K562 (cell line): Measurements from ENCODE around the gene TMPRSS11B. TPM values are rescaled to one million over a fixed set of nuclear protein-coding genes. Genes with fewer than 3 reads are reported as not detected.

Experiments used
- ATAC-seq: fragments of 200-7000 bp; cut with Tn5 transposase; 3 replicates; pipeline ENCODE4 v1.9.1; 2020; ENCODE audit warnings: moderate library complexity
- BruUV-seq: library from RNA; stranded (reverse); fragments of 400-500 nt; replicated peaks from 2 replicates; lab custom pipeline; 2021; lab: Mats Ljungman, UMichigan
- CTCF ChIA-PET: fragments of 300-600 bp; formaldehyde crosslinking; extraction: SDS; loops from one replicate; lab custom pipeline; 2021; ENCODE audit warnings: low intra/inter-chr PET ratio; lab: Yijun Ruan, JAX
- POLR2A ChIA-PET: fragments of 300-600, 350-650 bp; sonication (Branson Sonifier 250); formaldehyde crosslinking; extraction: SDS; loops from one replicate; lab custom pipeline; 2021; ENCODE audit warnings: antibody characterized with exemption, inconsistent platforms; lab: Yijun Ruan, JAX
- DNase-seq, 4 experiments: peaks; one replicate each; pipeline versions ENCODE4 v3.0.0 to v3.0.0-alpha.2; 2011 to 2018; ENCODE audit warnings: low spot score in 3 of 4, mixed read lengths in 3 of 4; ENCODE audit errors: extremely low read depth in 1 of 4
- FAIRE-seq: peaks from 2 replicates; lab custom pipeline; 2011; peaks lifted over from hg19 to GRCh38; lab: Jason Lieb, UNC
- H2AFZ ChIP-seq: 2 replicates; pipeline ENCODE4 v1.6.0; 2011; ENCODE audit warnings: low read depth, low read length, control low read depth, inconsistent platforms
- H3K27ac ChIP-seq: fragments of 200-600 bp; 3 replicates; pipeline ENCODE4 v1.8.0; 2011; ENCODE audit warnings: low read depth, mild to moderate bottlenecking, control low read depth, inconsistent platforms, low read length, moderate library complexity, mixed read lengths; ENCODE audit errors: extremely low read depth
- H3K27me3 ChIP-seq, 2 experiments: fragments of 300-600 bp in 1 of 2; 2 replicates in 1 of 2; 3 replicates in 1 of 2; pipeline versions ENCODE4 v1.6.0 to v1.8.0; 2011; ENCODE audit warnings: inconsistent platforms in 2 of 2, low read length in 2 of 2, mild to moderate bottlenecking in 1 of 2, mixed read lengths in 1 of 2, moderate library complexity in 1 of 2; ENCODE audit not compliant: control insufficient read depth in 2 of 2, insufficient read depth in 2 of 2
- H3K36me3 ChIP-seq: fragments of 300-600 bp; 3 replicates; pipeline ENCODE4 v1.8.0; 2011; ENCODE audit warnings: mild to moderate bottlenecking, low read length, inconsistent platforms; ENCODE audit not compliant: control insufficient read depth, insufficient read depth
- H3K4me1 ChIP-seq, 2 experiments: fragments of 200-600 bp in 1 of 2; replicated peaks in 1 of 2; 2 replicates in 1 of 2; 3 replicates in 1 of 2; pipeline versions ENCODE4 v1.5.1 to v1.8.0; 2011; ENCODE audit warnings: inconsistent platforms in 2 of 2, low read length in 2 of 2, mild to moderate bottlenecking in 1 of 2, mixed read lengths in 1 of 2, moderate library complexity in 1 of 2; ENCODE audit not compliant: control insufficient read depth in 2 of 2, insufficient read depth in 2 of 2
- H3K4me2 ChIP-seq: 2 replicates; pipeline ENCODE4 v1.6.1; 2011; ENCODE audit warnings: low read length, control low read depth, inconsistent platforms, mixed read lengths; ENCODE audit not compliant: insufficient read depth
- H3K4me3 ChIP-seq: fragments of 200-600 bp; sonication (generic), shearing (Covaris generic); 2 replicates; pipeline ENCODE4 v1.5.1; 2016; ENCODE audit warnings: control low read depth, inconsistent platforms
- H3K79me2 ChIP-seq: fragments of 200-600 bp; 3 replicates; pipeline ENCODE4 v1.8.0; 2011; ENCODE audit warnings: low read length, inconsistent platforms; ENCODE audit not compliant: control insufficient read depth, insufficient read depth
- H3K9ac ChIP-seq, 2 experiments: 2 replicates each; pipeline versions ENCODE4 v1.6.0 to v1.6.1; 2011; ENCODE audit warnings: low read depth in 2 of 2, low read length in 2 of 2, control low read depth in 1 of 2, inconsistent platforms in 1 of 2, mild to moderate bottlenecking in 1 of 2, mixed read lengths in 1 of 2; ENCODE audit not compliant: insufficient read depth in 1 of 2
- H3K9me1 ChIP-seq: one replicate; pipeline ENCODE4 v1.6.0; 2011; ENCODE audit warnings: inconsistent platforms, mild to moderate bottlenecking, low read length, moderate library complexity; ENCODE audit not compliant: control insufficient read depth, insufficient read depth
- H3K9me3 ChIP-seq: replicated peaks from 2 replicates; pipeline ENCODE4 v1.5.1; 2011; ENCODE audit warnings: low read depth, low read length, inconsistent platforms; ENCODE audit not compliant: control insufficient read depth, insufficient read depth
- H4K20me1 ChIP-seq: replicated peaks from 2 replicates; pipeline ENCODE4 v1.6.1; 2011; ENCODE audit warnings: low read length, inconsistent platforms, mixed read lengths; ENCODE audit not compliant: control insufficient read depth, insufficient read depth
- C11orf30 ChIP-seq: fragments of 450-650 bp; IDR thresholded peaks from 2 replicates; pipeline ENCODE4 v1.6.1; 2016; ENCODE audit warnings: low read depth, mild to moderate bottlenecking
- CHD2 ChIP-seq: IDR thresholded peaks from 2 replicates; pipeline ENCODE4 v1.6.1; 2011; ENCODE audit warnings: low read depth, low read length
- EWSR1 ChIP-seq: fragments of 450-650 bp; IDR thresholded peaks from 2 replicates; pipeline ENCODE4 v1.6.1; 2018; ENCODE audit warnings: borderline replicate concordance, mild to moderate bottlenecking, low read depth, moderate library complexity; ENCODE audit not compliant: partially characterized antibody
- FOXA3 ChIP-seq, 2 experiments: fragments of 450-650 bp in 1 of 2; sonication (generic) in 1 of 2; formaldehyde crosslinking; IDR thresholded peaks in 1 of 2; conservative IDR thresholded peaks in 1 of 2; 2 replicates each; pipeline versions ENCODE4 v1.4.0 to v1.8.0; 2020 to 2022; ENCODE audit warnings: mild to moderate bottlenecking in 2 of 2, missing genetic modification reagents in 1 of 2
- GABPB2 ChIP-seq: fragments of 250-450 bp; sonication (Bioruptor Pico); conservative IDR thresholded peaks from 2 replicates; pipeline ENCODE4 v1.5.1; 2021; ENCODE audit warnings: mild to moderate bottlenecking
- GATAD2B ChIP-seq: fragments of 450-650 bp; IDR thresholded peaks from 2 replicates; pipeline ENCODE4 v1.6.1; 2017; ENCODE audit warnings: mild to moderate bottlenecking, borderline replicate concordance
- MAFG ChIP-seq: fragments of 450-650 bp; conservative IDR thresholded peaks from 2 replicates; pipeline ENCODE4 v1.6.1; 2016; ENCODE audit warnings: missing genetic modification characterization, missing compliant biosample characterization
- MTA3 ChIP-seq: fragments of 450-650 bp; formaldehyde crosslinking; IDR thresholded peaks from 2 replicates; pipeline ENCODE4 v1.6.1; 2017; ENCODE audit warnings: mild to moderate bottlenecking, borderline replicate concordance
- NELFE ChIP-seq: IDR thresholded peaks from 2 replicates; pipeline ENCODE4 v1.6.1; 2011; ENCODE audit warnings: mild to moderate bottlenecking; ENCODE audit not compliant: insufficient read depth, insufficient read length
- OTX1 ChIP-seq: fragments of 450-650 bp; formaldehyde crosslinking; IDR thresholded peaks from 2 replicates; pipeline ENCODE4 v1.4.0; 2022; ENCODE audit warnings: mild to moderate bottlenecking
- PTTG1 ChIP-seq: fragments of 450-650 bp; IDR thresholded peaks from 2 replicates; pipeline ENCODE4 v1.6.1; 2016; ENCODE audit warnings: low read depth, mild to moderate bottlenecking, missing genetic modification characterization, missing compliant biosample characterization
- RBM34 ChIP-seq: fragments of 200-400 bp; formaldehyde crosslinking; IDR thresholded peaks from 2 replicates; pipeline ENCODE4 v1.6.1; 2018; ENCODE audit warnings: low read length, borderline replicate concordance; ENCODE audit not compliant: insufficient read depth
- SAP30 ChIP-seq: fragments of 200-600 bp; sonication (generic); IDR thresholded peaks from 2 replicates; pipeline ENCODE4 v1.6.1; 2012; ENCODE audit warnings: borderline replicate concordance, low read depth, mild to moderate bottlenecking, moderate library complexity, low read length, control low read depth, inconsistent platforms; ENCODE audit not compliant: insufficient read depth, poor library complexity, severe bottlenecking
- SMAD4 ChIP-seq: fragments of 250-450 bp; sonication (Bioruptor Pico); conservative IDR thresholded peaks from 2 replicates; pipeline ENCODE4 v1.8.0; 2021; ENCODE audit warnings: inconsistent platforms, mild to moderate bottlenecking, moderate library complexity
- SOX6 ChIP-seq: fragments of 450-650 bp; IDR thresholded peaks from 2 replicates; pipeline ENCODE4 v1.6.1; 2014; ENCODE audit warnings: mild to moderate bottlenecking
- TAF9B ChIP-seq: fragments of 450-650 bp; IDR thresholded peaks from 2 replicates; pipeline ENCODE4 v1.6.1; 2018; ENCODE audit warnings: mild to moderate bottlenecking; ENCODE audit not compliant: partially characterized antibody
- TEAD2 ChIP-seq: fragments of 450-650 bp; IDR thresholded peaks from 2 replicates; pipeline ENCODE4 v1.6.1; 2016; ENCODE audit warnings: missing genetic modification characterization, control low read depth, missing compliant biosample characterization
- TFAM ChIP-seq: fragments of 250-450 bp; sonication (Bioruptor Pico); conservative IDR thresholded peaks from 2 replicates; pipeline ENCODE4 v1.5.0; 2021; ENCODE audit warnings: mild to moderate bottlenecking, moderate library complexity
- YY1 ChIP-seq, 3 experiments: IDR thresholded peaks; 2 replicates each; pipeline ENCODE4 v1.6.1; 2011; ENCODE audit warnings: low read length in 2 of 3, mild to moderate bottlenecking in 2 of 3, moderate library complexity in 2 of 3, borderline replicate concordance in 1 of 3, control low read depth in 1 of 3, low read depth in 1 of 3; ENCODE audit not compliant: insufficient read depth in 3 of 3, insufficient replicate concordance in 2 of 3, control insufficient read depth in 1 of 3, insufficient read length in 1 of 3; ENCODE audit errors: extremely low read depth in 1 of 3
- ZFP36 ChIP-seq: fragments of 150-350 bp; IDR thresholded peaks from 2 replicates; pipeline ENCODE4 v1.6.1; 2018; ENCODE audit warnings: low read length, low read depth; ENCODE audit not compliant: partially characterized antibody
- ZNF239 ChIP-seq: fragments of 250-450 bp; sonication (Bioruptor Pico); IDR thresholded peaks from 2 replicates; pipeline ENCODE4 v1.4.0; 2020; ENCODE audit warnings: mild to moderate bottlenecking
- ZNF282 ChIP-seq: sonication (generic); formaldehyde crosslinking; IDR thresholded peaks from 2 replicates; pipeline ENCODE4 v1.8.1; 2023; ENCODE audit warnings: missing genetic modification reagents
- ZNF316 ChIP-seq: fragments of 450-650 bp; IDR thresholded peaks from 2 replicates; pipeline ENCODE4 v1.6.1; 2016
- ZNF347 ChIP-seq: fragments of 450-650 bp; formaldehyde crosslinking; IDR thresholded peaks from 2 replicates; pipeline ENCODE4 v1.4.0; 2020; ENCODE audit warnings: low read depth, mild to moderate bottlenecking, moderate library complexity
- ZNF668 ChIP-seq: fragments of 250-450 bp; sonication (Bioruptor Pico); IDR thresholded peaks from 2 replicates; pipeline ENCODE4 v1.8.0; 2022; ENCODE audit warnings: mild to moderate bottlenecking, inconsistent platforms
- WGBS: fragments of 100-300 bp; shearing (Covaris generic); methylation state at CpG from one replicate; pipeline ENCODE4 v1.1.6; 2016; ENCODE audit warnings: low coverage, mixed read lengths; ENCODE audit not compliant: insufficient coverage; ENCODE audit errors: missing lambda C conversion rate; 5-methylcytosine and 5-hydroxymethylcytosine counted together
- in situ Hi-C: fragments of 300-500 bp; cut with MboI; formaldehyde crosslinking; loops from 4 replicates; pipeline ENCODE4 v1.15.0; 2018; ENCODE audit warnings: inconsistent platforms, mixed read lengths
- intact Hi-C: fragments of 100-400 bp; cut with micrococcal nuclease; formaldehyde crosslinking; loops from 2 replicates; pipeline ENCODE4 v1.14.2; 2022
- polyA plus RNA-seq, 8 experiments: library from polyadenylated mRNA; depleted of rRNA in 4 of 8; stranded (reverse) in 5 of 8; unstranded in 3 of 8; fragments of >200 nt; fragmentation: Nextera tagmentation in 2 of 8; fragmentation: Illumina TruSeq in 1 of 8; extraction: Ambion mirVana in 2 of 8; extraction: Trizol in 1 of 8; gene quantifications; 2 replicates each; pipeline versions ENCODE4 v1.2.1 to v1.2.3, GENCODE V29; 2011 to 2014; ENCODE audit warnings: inconsistent platforms in 1 of 8, missing spikeins in 1 of 8
- total RNA-seq, 7 experiments: library from RNA; depleted of rRNA in 6 of 7; stranded (reverse); fragments of >200 nt in 6 of 7; fragmentation: Illumina TruSeq in 2 of 7; extraction: Trizol in 2 of 7; gene quantifications; 2 replicates each; pipeline versions ENCODE4 v1.2.1 to v1.2.3, GENCODE V29; 2011 to 2021; ENCODE audit warnings: low replicate concordance in 1 of 7

Gene TMPRSS11B
- total and polyA plus RNA-seq, 9 of the 15 experiments (the other 6 are each of a cell fraction or from before 2014, with no cell fraction given), result 0.03 to 0.07 TPM; not detected in 7

- no peaks in the 10 kb centered on the region for H3K9me1 ChIP-seq
- peak overlapping the region; percentile 73 for H2AFZ ChIP-seq
- H3K4me1 ChIP-seq, result peaks cover 0 to 9% of the 10 kb centered on the region in 2 experiments; a peak in 4 of 5 replicates
- peak; percentile 65 for ATAC-seq
- 0% methylated on average over 2 of the region's 2 CpGs for WGBS
- H3K4me3 ChIP-seq, result no peak overlapping the region
- H3K36me3 ChIP-seq, result no peaks in the 10 kb centered on the region
- H4K20me1 ChIP-seq, result no peaks in the 10 kb centered on the region
- peaks cover 5% of the 10 kb centered on the region; the same call in 1 of the 2 replicates for H3K9me3 ChIP-seq
- peak overlapping the region; percentile 79 for H3K27ac ChIP-seq
- no peaks in the 10 kb centered on the region for H3K79me2 ChIP-seq
- H3K4me2 ChIP-seq, result peak overlapping the region; percentile 26; the same call in 1 of the 2 replicates
- H3K9ac ChIP-seq, result no peak overlapping the region
- in situ Hi-C loops, result no loop called here
- H3K27me3 ChIP-seq, result no peaks in the 10 kb centered on the region
- DNase-seq, result peak in 1 of 4 experiments; percentile 49
- ChIA-PET POLR2A (interaction anchor here (0.6 kb wide), 1 partner anchor 91 kb away, joined by 3 read pairs; no protein-coding TSS in a partner anchor), CTCF (no interaction called here)
- no TSS peak for BruUV-seq
- FAIRE-seq, result peak; percentile 67
- intact Hi-C loops, result no loop called here
- no peak for TF ChIP-seq ZFP36
- TF ChIP-seq ZNF316, result peak; percentile 71
- TF ChIP-seq OTX1 (CRISPR knock-in tag), result no peak
- TF ChIP-seq SAP30, result no peak
- no peak for TF ChIP-seq GABPB2 (CRISPR knock-in tag)
- no peak for TF ChIP-seq PTTG1
- TF ChIP-seq TEAD2 (tag), result no peak
- TF ChIP-seq CHD2, result no peak
- TF ChIP-seq C11orf30, result peak; percentile 66
- TF ChIP-seq SMAD4 (CRISPR knock-in tag), result peak; percentile 63
- TF ChIP-seq ZNF282, result no peak
- no peak for TF ChIP-seq TFAM (CRISPR knock-in tag)
- TF ChIP-seq NELFE, result no peak
- 0 out of 2 replicates have a peak, but pooled peaks have one; percentile 14 for TF ChIP-seq ZNF239 (CRISPR knock-in tag)
- 0 out of 2 replicates have a peak, but pooled peaks have one; percentile 8 for TF ChIP-seq MTA3
- no peak for TF ChIP-seq EWSR1
- no peak for TF ChIP-seq RBM34
- TF ChIP-seq SOX6, result 0 out of 2 replicates have a peak, but pooled peaks have one; percentile 32
- no peak for TF ChIP-seq GATAD2B
- no peak for TF ChIP-seq YY1 (IDR thresholded peaks at IDR 0.05; ENCODE audit: borderline replicate concordance in 1 of 3, control insufficient read depth in 1 of 3, extremely low read depth in 1 of 3, insufficient read depth in 3 of 3, insufficient read length in 1 of 3, insufficient replicate concordance in 2 of 3, low read depth in 1 of 3, low read length in 2 of 3)
- no peak for TF ChIP-seq ZNF347 (CRISPR knock-in tag)
- no peak for TF ChIP-seq ZNF668 (CRISPR knock-in tag)
- TF ChIP-seq MAFG (tag), result peak; percentile 60
- 0 out of 4 replicates have a peak, but pooled peaks of 1 of the 2 experiments have one; percentile 17 for TF ChIP-seq FOXA3 (CRISPR knock-in tag; conservative IDR thresholded peaks at IDR 0.05 in 1 of 2, IDR thresholded peaks at IDR 0.05 in 1 of 2)
- peak; percentile 17 for TF ChIP-seq TAF9B
Measured at GRCh38 chr4:68267433-68267944, 22.0 kb upstream of the TMPRSS11B start.
